Thoracic aorta (tissue), 2 donors: ENCODE measurements around the gene ITGA3. TPM values are rescaled to one million over a fixed set of nuclear protein-coding genes. Genes with fewer than 3 reads are reported as not detected.
A peak's percentile ranks its signal among the peaks of the same experiment; 100 is the strongest.

Source experiments
- ATAC-seq: fragments of 150-250 bp; one replicate; pipeline ENCODE4 v1.8.0; 2017; ENCODE audit warnings: low read depth; ENCODE audit not compliant: insufficient number of reproducible peaks, low FRiP score
- DNase-seq: peaks from one replicate; pipeline ENCODE4 v3.0.0-alpha.2; 2020; ENCODE audit warnings: low spot score
- H3K27ac ChIP-seq, 2 donors: fragments of 200-600 bp; sonication (generic); 1 replicate in 1 of 2; 2 replicates in 1 of 2; pipeline ENCODE4 v1.5.1; 2016; ENCODE audit warnings: mild to moderate bottlenecking in 2 of 2, moderate library complexity in 2 of 2
- H3K27me3 ChIP-seq: fragments of 200-600 bp; sonication (generic); replicated peaks from 2 replicates; pipeline ENCODE4 v1.6.0; 2016; ENCODE audit warnings: mild to moderate bottlenecking; ENCODE audit not compliant: insufficient read depth
- H3K36me3 ChIP-seq: fragments of 200-600 bp; sonication (generic); one replicate; pipeline ENCODE4 v1.5.1; 2016
- H3K4me1 ChIP-seq, 2 donors: fragments of 200-600 bp; sonication (generic); 1 replicate in 1 of 2; 2 replicates in 1 of 2; pipeline versions ENCODE4 v1.5.1 to v1.6.0; 2016; ENCODE audit warnings: low read depth in 2 of 2, mild to moderate bottlenecking in 1 of 2; ENCODE audit not compliant: control insufficient read depth in 1 of 2
- H3K4me3 ChIP-seq: fragments of 200-600 bp; sonication (generic); 2 replicates; pipeline ENCODE4 v1.5.1; 2016; ENCODE audit warnings: mild to moderate bottlenecking
- H3K9me3 ChIP-seq: fragments of 200-600 bp; sonication (generic); 2 replicates; pipeline ENCODE4 v1.5.1; 2016
- total RNA-seq, 2 donors: library from RNA; depleted of rRNA; stranded (reverse); fragments of >200 nt; gene quantifications; one replicate each; pipeline versions ENCODE4 v1.1.0 to v1.2.3, GENCODE V29; 2016
- TF ChIP-seq, protein P1 (sequence below): fragments of 200-600 bp; sonication (generic); IDR thresholded peaks from one replicate; pipeline ENCODE4 v1.5.1; 2019; ENCODE audit warnings: antibody characterized with exemption

ITGA3 gene
- total RNA-seq, 2 donors from 2014 or later, result 197 to 260 TPM

DNA sequence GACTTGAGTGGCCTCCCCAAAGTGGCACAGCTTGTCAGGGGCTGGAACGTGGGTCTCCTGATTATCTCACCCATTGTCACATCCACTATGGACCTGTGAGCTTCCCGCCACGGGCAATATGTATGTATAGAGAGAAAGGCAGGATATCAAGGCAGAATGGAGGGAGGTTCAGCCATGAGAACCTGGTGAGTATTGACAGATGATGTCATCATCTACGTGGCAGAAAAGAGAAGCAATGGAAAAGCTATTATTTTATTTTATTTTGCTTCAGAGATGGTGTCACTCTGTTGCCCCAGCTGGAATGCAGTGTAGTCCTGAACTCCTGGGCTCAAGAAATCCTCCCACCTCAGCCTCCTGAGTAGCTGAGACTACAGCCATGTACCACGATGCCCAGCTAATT, 25.8 kb downstream of the ITGA3 start:
- TF ChIP-seq, protein P1, sequence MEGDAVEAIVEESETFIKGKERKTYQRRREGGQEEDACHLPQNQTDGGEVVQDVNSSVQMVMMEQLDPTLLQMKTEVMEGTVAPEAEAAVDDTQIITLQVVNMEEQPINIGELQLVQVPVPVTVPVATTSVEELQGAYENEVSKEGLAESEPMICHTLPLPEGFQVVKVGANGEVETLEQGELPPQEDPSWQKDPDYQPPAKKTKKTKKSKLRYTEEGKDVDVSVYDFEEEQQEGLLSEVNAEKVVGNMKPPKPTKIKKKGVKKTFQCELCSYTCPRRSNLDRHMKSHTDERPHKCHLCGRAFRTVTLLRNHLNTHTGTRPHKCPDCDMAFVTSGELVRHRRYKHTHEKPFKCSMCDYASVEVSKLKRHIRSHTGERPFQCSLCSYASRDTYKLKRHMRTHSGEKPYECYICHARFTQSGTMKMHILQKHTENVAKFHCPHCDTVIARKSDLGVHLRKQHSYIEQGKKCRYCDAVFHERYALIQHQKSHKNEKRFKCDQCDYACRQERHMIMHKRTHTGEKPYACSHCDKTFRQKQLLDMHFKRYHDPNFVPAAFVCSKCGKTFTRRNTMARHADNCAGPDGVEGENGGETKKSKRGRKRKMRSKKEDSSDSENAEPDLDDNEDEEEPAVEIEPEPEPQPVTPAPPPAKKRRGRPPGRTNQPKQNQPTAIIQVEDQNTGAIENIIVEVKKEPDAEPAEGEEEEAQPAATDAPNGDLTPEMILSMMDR, result no peak
- Histone ChIP-seq H3K27me3 (no peaks in the 10 kb centered on the region), H3K9me3 (no peaks in the 10 kb centered on the region), H3K4me3 (no peak overlapping the region), H3K36me3 (peaks cover 49% of the 10 kb centered on the region), H3K27ac (no peak overlapping the region), H3K4me1 (peaks cover 4 to 15% of the 10 kb centered on the region in 2 donors)
- no peak for DNase-seq
- no peak for ATAC-seq

DNA sequence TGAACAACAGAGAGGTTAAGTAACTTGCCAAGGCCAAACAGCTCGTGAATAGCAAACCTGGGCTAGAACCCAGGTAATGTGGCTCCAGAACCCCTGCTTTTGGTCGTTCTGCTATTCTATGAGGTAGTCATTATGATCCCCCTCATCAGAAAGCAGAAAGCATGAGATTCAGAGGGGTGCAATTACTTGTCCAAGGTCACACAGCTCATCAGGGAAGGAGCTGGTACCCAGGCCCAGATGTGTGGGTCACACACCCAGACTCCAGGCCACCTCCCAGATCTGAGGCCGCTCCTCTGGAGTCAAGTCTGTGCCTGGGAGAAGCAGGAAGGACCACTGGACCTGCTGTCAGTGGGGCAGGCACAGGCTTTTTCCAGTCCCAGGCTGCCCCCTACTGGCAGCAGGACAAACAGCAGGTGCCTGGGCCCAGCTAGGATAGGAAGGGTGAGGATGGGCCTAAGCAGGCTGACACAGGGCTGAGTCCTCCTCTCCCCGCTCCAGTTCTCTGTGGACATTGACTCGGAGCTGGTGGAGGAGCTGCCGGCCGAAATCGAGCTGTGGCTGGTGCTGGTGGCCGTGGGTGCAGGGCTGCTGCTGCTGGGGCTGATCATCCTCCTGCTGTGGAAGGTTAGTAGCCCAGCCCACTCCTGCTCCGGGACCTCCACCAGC, 31.5 kb downstream of the ITGA3 start:
- Histone ChIP-seq H3K27me3 (no peaks in the 10 kb centered on the region), H3K27ac (peak overlapping the region; percentile 31 to 42)
- no peak for DNase-seq

DNA sequence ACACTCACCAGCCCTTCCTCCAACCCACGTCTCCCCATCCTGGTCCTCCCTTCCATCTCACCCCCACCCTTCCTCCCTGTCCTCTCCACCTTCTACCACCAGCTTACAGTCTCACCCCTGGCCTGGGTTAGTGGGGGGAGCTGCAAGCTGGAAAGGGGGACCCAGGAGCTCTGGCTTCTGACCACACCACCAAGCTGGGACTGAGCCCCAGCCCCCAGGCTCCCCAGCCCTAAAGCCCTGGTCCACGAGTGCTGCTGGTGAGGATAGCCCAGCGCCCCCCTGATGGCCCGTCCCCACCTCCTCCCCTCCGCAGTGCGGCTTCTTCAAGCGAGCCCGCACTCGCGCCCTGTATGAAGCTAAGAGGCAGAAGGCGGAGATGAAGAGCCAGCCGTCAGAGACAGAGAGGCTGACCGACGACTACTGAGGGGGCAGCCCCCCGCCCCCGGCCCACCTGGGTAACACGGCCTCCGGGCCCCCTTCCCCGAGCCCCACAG, 32.0 kb downstream of the ITGA3 start:
- Histone ChIP-seq H3K36me3 (peaks cover 27% of the 10 kb centered on the region), H3K4me1 (no peaks in the 10 kb centered on the region), H3K27ac (peak overlapping the region in 1 of 2 donors; percentile 42), H3K9me3 (no peaks in the 10 kb centered on the region), H3K4me3 (no peak overlapping the region), H3K27me3 (no peaks in the 10 kb centered on the region)
- DNase-seq (no peak), ATAC-seq (no peak)
- TF ChIP-seq, protein P1, result no peak

More for the DNA sequence above, 31.5 kb downstream of the ITGA3 start:
- Histone ChIP-seq H3K4me3 (no peak overlapping the region), H3K4me1 (no peaks in the 10 kb centered on the region), H3K9me3 (no peaks in the 10 kb centered on the region), H3K36me3 (peaks cover 32% of the 10 kb centered on the region)
- TF ChIP-seq, protein P1, result peak; percentile 95
- ATAC-seq, result no peak

DNA sequence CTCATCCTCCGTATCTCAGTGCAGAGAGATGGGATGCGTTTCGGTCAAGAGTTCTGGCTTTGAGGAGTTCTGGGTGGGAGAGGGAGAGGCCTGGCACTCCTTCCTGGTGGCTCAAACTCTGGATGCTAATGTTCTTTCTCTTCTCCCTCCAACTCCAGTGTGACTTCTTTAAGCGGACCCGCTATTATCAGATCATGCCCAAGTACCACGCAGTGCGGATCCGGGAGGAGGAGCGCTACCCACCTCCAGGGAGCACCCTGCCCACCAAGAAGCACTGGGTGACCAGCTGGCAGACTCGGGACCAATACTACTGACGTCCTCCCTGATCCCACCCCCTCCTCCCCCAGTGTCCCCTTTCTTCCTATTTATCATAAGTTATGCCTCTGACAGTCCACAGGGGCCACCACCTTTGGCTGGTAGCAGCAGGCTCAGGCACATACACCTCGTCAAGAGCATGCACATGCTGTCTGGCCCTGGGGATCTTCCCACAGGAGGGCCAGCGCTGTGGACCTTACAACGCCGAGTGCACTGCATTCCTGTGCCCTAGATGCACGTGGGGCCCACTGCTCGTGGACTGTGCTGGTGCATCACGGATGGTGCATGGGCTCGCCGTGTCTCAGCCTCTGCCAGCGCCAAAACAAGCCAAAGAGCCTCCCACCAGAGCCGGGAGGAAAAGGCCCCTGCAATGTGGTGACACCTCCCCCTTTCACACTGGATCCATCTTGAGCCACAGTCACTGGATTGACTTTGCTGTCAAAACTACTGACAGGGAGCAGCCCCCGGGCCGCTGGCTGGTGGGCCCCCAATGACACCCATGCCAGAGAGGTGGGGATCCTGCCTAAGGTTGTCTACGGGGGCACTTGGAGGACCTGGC, 33.3 kb downstream of the ITGA3 start:
- Histone ChIP-seq H3K27me3 (no peaks in the 10 kb centered on the region), H3K36me3 (peaks cover 27% of the 10 kb centered on the region), H3K4me3 (no peak overlapping the region), H3K4me1 (no peaks in the 10 kb centered on the region), H3K9me3 (no peaks in the 10 kb centered on the region), H3K27ac (no peak overlapping the region)
- ATAC-seq (no peak), DNase-seq (no peak)
- TF ChIP-seq, protein P1, result no peak

DNA sequence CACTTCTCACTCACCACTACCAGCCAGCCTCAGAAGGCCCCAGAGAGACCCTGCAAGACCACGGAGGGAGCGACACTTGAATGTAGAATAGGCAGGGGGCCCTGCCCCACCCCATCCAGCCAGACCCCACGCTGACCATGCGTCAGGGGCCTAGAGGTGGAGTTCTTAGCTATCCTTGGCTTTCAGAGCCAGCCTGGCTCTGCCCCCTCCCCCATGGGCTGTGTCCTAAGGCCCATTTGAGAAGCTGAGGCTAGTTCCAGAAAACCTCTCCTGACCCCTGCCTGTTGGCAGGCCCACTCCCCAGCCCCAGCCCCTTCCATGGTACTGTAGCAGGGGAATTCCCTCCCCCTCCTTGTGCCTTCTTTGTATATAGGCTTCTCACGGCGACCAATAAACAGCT, 34.2 kb downstream of the ITGA3 start:
- Histone ChIP-seq H3K4me1 (no peaks in the 10 kb centered on the region), H3K9me3 (no peaks in the 10 kb centered on the region), H3K4me3 (no peak overlapping the region), H3K36me3 (peaks cover 27% of the 10 kb centered on the region), H3K27me3 (no peaks in the 10 kb centered on the region), H3K27ac (no peak overlapping the region)
- TF ChIP-seq, protein P1, result no peak
- DNase-seq, result no peak
- no peak for ATAC-seq
